Astrocyte of the hippocampus (primary cell): Measurements from ENCODE around the gene P4HA1.

Source experiments
- DNase-seq: peaks from one replicate; pipeline ENCODE4 v3.0.0; 2011; ENCODE audit warnings: low read depth, low spot score

Gene P4HA1

DNA sequence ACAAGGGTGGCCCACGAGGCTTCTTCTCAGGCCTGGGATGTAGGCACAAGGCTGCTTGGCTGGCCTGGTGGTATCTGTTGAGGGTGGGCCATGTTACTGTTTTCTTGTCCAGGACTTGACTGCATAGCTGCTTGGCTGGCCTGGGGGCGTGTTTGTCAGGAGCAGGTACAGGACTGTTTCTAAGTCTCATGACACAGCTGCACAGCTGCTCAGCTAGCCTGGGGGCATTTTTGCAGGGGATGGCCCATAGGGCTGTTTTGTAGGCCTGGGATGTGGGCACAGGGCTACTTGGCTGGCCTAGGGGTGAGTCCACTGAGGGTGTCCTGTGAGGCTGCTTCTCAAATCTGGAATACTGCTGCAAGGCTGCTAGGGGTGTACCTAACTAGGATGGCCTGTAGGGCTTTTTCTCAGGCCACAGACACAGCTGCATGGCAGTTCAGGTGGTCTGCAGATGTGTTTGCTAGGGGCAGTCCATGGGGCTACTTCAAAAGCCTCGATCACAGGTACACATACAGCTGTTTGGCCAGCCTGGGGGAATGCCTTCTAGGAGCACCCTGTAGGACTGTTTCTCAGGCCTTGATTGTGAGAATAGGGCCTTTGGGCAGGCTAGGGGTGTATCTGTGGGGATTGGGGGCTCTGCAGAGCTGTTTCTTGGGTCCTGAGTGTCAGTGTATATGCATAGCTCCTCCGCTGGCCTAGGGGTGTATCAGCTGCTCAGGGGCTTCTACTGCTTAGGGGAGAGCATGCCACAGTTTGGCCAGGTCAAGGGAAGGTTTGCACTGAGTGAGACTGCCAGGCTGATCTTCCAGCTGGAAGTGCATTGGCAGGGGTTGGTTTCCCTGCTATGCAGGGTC lies 115.4 kb downstream of the P4HA1 start:
- no peak for DNase-seq

DNA sequence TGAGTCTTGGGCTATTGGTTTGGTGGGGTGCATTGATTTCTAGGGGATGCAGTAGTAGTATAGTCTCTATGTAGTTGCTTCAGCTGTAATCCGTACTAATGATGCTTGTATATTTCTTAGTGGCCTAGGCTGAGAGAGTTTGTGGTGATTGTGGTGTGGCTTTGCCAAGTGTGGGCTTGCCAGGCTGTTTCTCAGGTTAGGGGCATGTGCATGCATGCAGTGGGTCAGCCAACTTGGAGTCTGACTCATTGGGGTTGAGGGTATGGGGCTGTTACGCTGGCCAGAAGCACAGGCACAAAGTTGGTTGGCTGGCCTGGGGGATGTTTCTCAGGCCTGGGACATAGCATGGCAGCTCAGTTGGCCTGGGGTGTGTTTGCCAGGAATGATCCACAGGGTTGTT lies 116.3 kb downstream of the P4HA1 start:
- DNase-seq: no peak

DNA sequence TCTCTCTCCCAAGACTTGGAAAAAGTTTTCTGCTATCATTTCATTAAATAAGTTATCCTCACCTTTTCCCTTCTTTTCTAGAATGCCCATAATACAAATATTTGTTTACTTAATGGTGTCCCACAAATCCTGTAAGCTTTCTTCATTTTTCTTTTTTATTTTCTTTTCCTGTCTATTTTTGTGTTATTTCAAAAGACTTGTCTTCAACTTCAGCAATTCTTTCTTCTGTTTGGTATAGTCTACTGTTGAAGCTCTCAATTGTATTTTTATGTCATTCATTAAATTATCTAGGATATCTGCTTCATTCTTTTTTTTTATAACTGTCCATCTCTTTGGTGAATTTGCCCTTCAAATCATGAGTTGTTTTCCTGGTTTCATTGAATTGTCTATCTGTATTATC lies 117.0 kb downstream of the P4HA1 start:
- DNase-seq: no peak

DNA sequence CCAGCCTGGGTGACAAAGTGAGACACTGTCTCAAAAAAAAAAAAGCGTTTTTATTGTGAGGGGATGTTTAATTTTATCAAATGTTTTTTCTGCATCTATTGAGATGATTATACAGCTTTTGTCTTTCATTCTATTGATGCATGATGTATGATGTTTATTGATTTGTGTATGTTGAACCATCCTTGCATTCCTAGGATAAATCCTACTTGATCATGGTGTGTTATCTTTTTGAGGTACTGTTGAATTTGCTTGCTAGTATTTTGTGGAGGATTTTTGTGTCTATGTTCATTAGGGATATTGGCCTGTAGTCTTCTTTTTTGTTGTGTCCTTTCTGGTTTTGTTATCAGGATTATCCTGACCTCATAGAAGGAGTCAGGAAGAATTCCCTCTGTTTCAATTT lies 119.8 kb downstream of the P4HA1 start:
- no peak for DNase-seq
